NAMALWA (cell line): ENCODE results near the gene ATP8B1.

Source experiments
- DNase-seq: peaks from one replicate; pipeline ENCODE4 v3.0.0-alpha.2; 2015; ENCODE audit warnings: low spot score

The ATP8B1 gene

GRCh38 chr18:57792631-57793301, 10.3 kb downstream of the ATP8B1 start:
- no peak for DNase-seq

- DNase-seq, result no peak
Observed at GRCh38 chr18:57791911-57792310, 11.2 kb downstream of the ATP8B1 start.

GRCh38 chr18:57791192-57791591, 11.9 kb downstream of the ATP8B1 start:
- no peak for DNase-seq

GRCh38 chr18:57790316-57790715, 12.8 kb downstream of the ATP8B1 start:
- no peak for DNase-seq

- DNase-seq, result no peak
Observed at GRCh38 chr18:57789759-57790158, 13.4 kb downstream of the ATP8B1 start.

- DNase-seq, result no peak
Observed at GRCh38 chr18:57789090-57789489, 14.0 kb downstream of the ATP8B1 start.

- no peak for DNase-seq
Observed at GRCh38 chr18:57787068-57787685, 15.9 kb downstream of the ATP8B1 start.

- no peak for DNase-seq
Observed at GRCh38 chr18:57785751-57786437, 17.2 kb downstream of the ATP8B1 start.

GRCh38 chr18:57784801-57785114, 18.4 kb downstream of the ATP8B1 start:
- no peak for DNase-seq

GRCh38 chr18:57784034-57784800, 18.9 kb downstream of the ATP8B1 start:
- no peak for DNase-seq

GRCh38 chr18:57782049-57782448, 21.1 kb downstream of the ATP8B1 start:
- DNase-seq, result no peak

GRCh38 chr18:57780706-57781347, 22.3 kb downstream of the ATP8B1 start:
- no peak for DNase-seq

GRCh38 chr18:57780318-57780705, 22.8 kb downstream of the ATP8B1 start:
- DNase-seq, result no peak

GRCh38 chr18:57776767-57777166, 26.3 kb downstream of the ATP8B1 start:
- no peak for DNase-seq

- no peak for DNase-seq
Observed at GRCh38 chr18:57776354-57776753, 26.8 kb downstream of the ATP8B1 start.

GRCh38 chr18:57775937-57776336, 27.2 kb downstream of the ATP8B1 start:
- DNase-seq, result no peak

- no peak for DNase-seq
Observed at GRCh38 chr18:57772387-57772799, 30.7 kb downstream of the ATP8B1 start.

- DNase-seq, result no peak
Observed at GRCh38 chr18:57771626-57772025, 31.5 kb downstream of the ATP8B1 start.

- DNase-seq, result no peak
Observed at GRCh38 chr18:57771193-57771592, 31.9 kb downstream of the ATP8B1 start.

- no peak for DNase-seq
Observed at GRCh38 chr18:57768537-57769326, 34.4 kb downstream of the ATP8B1 start.

GRCh38 chr18:57767259-57768050, 35.7 kb downstream of the ATP8B1 start:
- no peak for DNase-seq
